NCI-H1694 (cell line): ENCODE data around the gene DDIT4L.
"Not testable (repeated sequence)": the region's sequence is repeated elsewhere in the genome, so short reads cannot be mapped to it uniquely, and the experiment has no call there.

Experiments used
- DNase-seq: peaks from one replicate; lab custom pipeline; 2025; lab: John Stamatoyannopoulos, UW

Gene DDIT4L

GRCh38 chr4:100189820-100190642, at the start of gene DDIT4L:
Gene DDIT4L (minus strand): TSS chr4:100190468. CDS start chr4:100189983, 485 bp downstream.
- no peak for DNase-seq

- DNase-seq, result no peak
Observed at GRCh38 chr4:100240008-100240407, 49.7 kb upstream of the DDIT4L start.

- no peak for DNase-seq
Observed at GRCh38 chr4:100224721-100225120, 34.5 kb upstream of the DDIT4L start.

- DNase-seq, result no peak
Observed at GRCh38 chr4:100224160-100224559, 33.9 kb upstream of the DDIT4L start.

- DNase-seq, result no peak
Observed at GRCh38 chr4:100208964-100209363, 18.7 kb upstream of the DDIT4L start.

GRCh38 chr4:100208459-100208858, 18.2 kb upstream of the DDIT4L start:
- no peak for DNase-seq

GRCh38 chr4:100206850-100207249, 16.6 kb upstream of the DDIT4L start:
- DNase-seq, result no peak

GRCh38 chr4:100198061-100198460, 7.8 kb upstream of the DDIT4L start:
- no peak for DNase-seq

- not testable (repeated sequence) for DNase-seq
Observed at GRCh38 chr4:100196388-100197071, 6.3 kb upstream of the DDIT4L start.

GRCh38 chr4:100190643-100191600, 654 bp upstream of the DDIT4L start:
- no peak for DNase-seq

- DNase-seq, result no peak
Observed at GRCh38 chr4:100188829-100189228, 1.4 kb downstream of the DDIT4L start.

GRCh38 chr4:100187781-100188180, 2.5 kb downstream of the DDIT4L start:
- DNase-seq, result no peak

GRCh38 chr4:100184787-100185186, 5.5 kb downstream of the DDIT4L start:
- DNase-seq, result no peak

- DNase-seq, result no peak
Observed at GRCh38 chr4:100177855-100178254, 12.4 kb downstream of the DDIT4L start.

GRCh38 chr4:100177126-100177525, 13.1 kb downstream of the DDIT4L start:
- no peak for DNase-seq

GRCh38 chr4:100175858-100176257, 14.4 kb downstream of the DDIT4L start:
- DNase-seq, result no peak

- DNase-seq, result no peak
Observed at GRCh38 chr4:100174985-100175383, 15.3 kb downstream of the DDIT4L start.

- DNase-seq, result no peak
Observed at GRCh38 chr4:100170986-100171385, 19.3 kb downstream of the DDIT4L start.

- no peak for DNase-seq
Observed at GRCh38 chr4:100169491-100170485, 20.5 kb downstream of the DDIT4L start.

- no peak for DNase-seq
Observed at GRCh38 chr4:100168521-100168920, 21.7 kb downstream of the DDIT4L start.
